Activated T-helper 1 cell treated with anti-CD3 and anti-CD28 coated beads, Interleukin-12 subunit alpha, Interleukin-12 subunit beta, Interleukin-2, Interleukin-4 antibody, amounts not matched to agents 30 ng/mL and 10 ng/mL and 1 ng/mL, durations not matched to agents 14 hours and 24 hours and 36 hours (primary cell): ENCODE measurements around the gene HOXC9. TPM values are rescaled to one million over a fixed set of nuclear protein-coding genes. Genes with fewer than 3 reads are reported as not detected.

ENCODE experiments used
- DNase-seq: peaks from one replicate; pipeline ENCODE4 v3.0.0; 2021; ENCODE audit warnings: low spot score
- H3K27ac Mint-ChIP-seq: one replicate; pipeline ENCODE4 v1.8.0; 2021; ENCODE audit warnings: mild to moderate bottlenecking, mixed read lengths
- H3K27me3 Mint-ChIP-seq: one replicate; pipeline ENCODE4 v1.8.0; 2022; ENCODE audit warnings: mild to moderate bottlenecking, moderate library complexity, mixed read lengths; ENCODE audit not compliant: insufficient read depth
- H3K36me3 Mint-ChIP-seq: one replicate; pipeline ENCODE4 v1.8.0; 2021; ENCODE audit warnings: low read depth, mixed read lengths
- H3K4me1 Mint-ChIP-seq: one replicate; pipeline ENCODE4 v1.8.0; 2021; ENCODE audit warnings: low read depth, mixed read lengths
- H3K4me3 Mint-ChIP-seq: one replicate; pipeline ENCODE4 v1.8.0; 2021; ENCODE audit warnings: mild to moderate bottlenecking, moderate library complexity, mixed read lengths
- H3K9me3 Mint-ChIP-seq: one replicate; pipeline ENCODE4 v1.8.0; 2021; ENCODE audit warnings: mixed read lengths
- intact Hi-C: fragments of 100-400 bp; cut with micrococcal nuclease; formaldehyde crosslinking; loops from one replicate; pipeline ENCODE4 v1.15.1; 2024
- total RNA-seq: library from RNA; stranded (reverse); gene quantifications from 2 replicates; pipeline ENCODE4 v1.2.3, GENCODE V29; 2022

The HOXC9 gene
- total RNA-seq, 1 donor from 2014 or later: not detected

GRCh38 chr12:54030889-54031471 lies 31.0 kb downstream of the HOXC9 start:
- Mint-ChIP-seq H3K36me3 (no peaks in the 10 kb centered on the region), H3K27ac (no peak overlapping the region), H3K27me3 (peaks cover 82% of the 10 kb centered on the region), H3K9me3 (no peaks in the 10 kb centered on the region), H3K4me3 (no peak overlapping the region), H3K4me1 (peaks cover 24% of the 10 kb centered on the region)
- intact Hi-C loops: loop anchor here (5.0 kb wide), 1 partner anchor 34 kb away; no protein-coding TSS in a partner anchor
- no peak for DNase-seq

GRCh38 chr12:54031480-54031879 lies 31.5 kb downstream of the HOXC9 start:
- peaks cover 24% of the 10 kb centered on the region for H3K4me1 Mint-ChIP-seq
- no peak for DNase-seq
- intact Hi-C loops: loop anchor here (5.0 kb wide), 1 partner anchor 34 kb away; no protein-coding TSS in a partner anchor
- no peaks in the 10 kb centered on the region for H3K36me3 Mint-ChIP-seq
- no peak overlapping the region for H3K4me3 Mint-ChIP-seq
- H3K27me3 Mint-ChIP-seq: peaks cover 83% of the 10 kb centered on the region
- no peak overlapping the region for H3K27ac Mint-ChIP-seq
- no peaks in the 10 kb centered on the region for H3K9me3 Mint-ChIP-seq

- intact Hi-C loops: loop anchor here (1.0 to 5.0 kb wide), 6 partner anchors 13 to 169 kb away; no protein-coding TSS in a partner anchor
- Mint-ChIP-seq H3K27ac (peak overlapping the region; percentile 10), H3K4me1 (peaks cover 20% of the 10 kb centered on the region), H3K9me3 (no peaks in the 10 kb centered on the region), H3K4me3 (no peak overlapping the region), H3K36me3 (no peaks in the 10 kb centered on the region), H3K27me3 (peaks cover 79% of the 10 kb centered on the region)
- no peak for DNase-seq
Observed at GRCh38 chr12:54032086-54032619, 32.2 kb downstream of the HOXC9 start.

- no peaks in the 10 kb centered on the region for H3K9me3 Mint-ChIP-seq
- H3K27ac Mint-ChIP-seq: peak within 1 kb of the TSS; percentile 52
- intact Hi-C loops: loop anchor here (1.0 to 5.0 kb wide), 6 partner anchors 14 to 169 kb away; no protein-coding TSS in a partner anchor
- peak within 1 kb of the TSS; percentile 49 for H3K4me3 Mint-ChIP-seq
- peak; percentile 48 for DNase-seq
- peaks cover 20% of the 10 kb centered on the region for H3K4me1 Mint-ChIP-seq
- H3K27me3 Mint-ChIP-seq: peaks cover 79% of the 10 kb centered on the region
- H3K36me3 Mint-ChIP-seq: no peaks in the 10 kb centered on the region
Observed at GRCh38 chr12:54032627-54033100, 32.7 kb downstream of the HOXC9 start, which contains the start of gene HOXC5. HOXC5 (plus strand) TSS chr12:54033050; CDS start chr12:54033123, 73 bp downstream.

- no peaks in the 10 kb centered on the region for H3K9me3 Mint-ChIP-seq
- peak overlapping the region; percentile 52 for H3K27ac Mint-ChIP-seq
- no peaks in the 10 kb centered on the region for H3K36me3 Mint-ChIP-seq
- intact Hi-C loops: loop anchor here (2.0 to 5.0 kb wide), 3 partner anchors 15 to 36 kb away; no protein-coding TSS in a partner anchor
- H3K4me3 Mint-ChIP-seq: peak overlapping the region; percentile 49
- peaks cover 76% of the 10 kb centered on the region for H3K27me3 Mint-ChIP-seq
- H3K4me1 Mint-ChIP-seq: peaks cover 19% of the 10 kb centered on the region
- DNase-seq: no peak
Observed at GRCh38 chr12:54033106-54033979, 33.4 kb downstream of the HOXC9 start.

- Mint-ChIP-seq H3K4me1 (peaks cover 15% of the 10 kb centered on the region), H3K9me3 (no peaks in the 10 kb centered on the region), H3K27ac (peak overlapping the region; percentile 52), H3K4me3 (peak overlapping the region; percentile 26), H3K27me3 (peaks cover 78% of the 10 kb centered on the region), H3K36me3 (no peaks in the 10 kb centered on the region)
- no peak for DNase-seq
- intact Hi-C loops: loop anchor here (2.0 to 5.0 kb wide), 3 partner anchors 15 to 37 kb away; no protein-coding TSS in a partner anchor
Observed at GRCh38 chr12:54033980-54034784, 34.2 kb downstream of the HOXC9 start.

GRCh38 chr12:54034785-54035310 lies 34.9 kb downstream of the HOXC9 start:
- Mint-ChIP-seq H3K27me3 (peaks cover 79% of the 10 kb centered on the region), H3K36me3 (no peaks in the 10 kb centered on the region), H3K27ac (no peak overlapping the region), H3K4me1 (peaks cover 15% of the 10 kb centered on the region), H3K4me3 (no peak overlapping the region), H3K9me3 (no peaks in the 10 kb centered on the region)
- intact Hi-C loops: loop anchor here (5.0 kb wide), 1 partner anchor 38 kb away; no protein-coding TSS in a partner anchor
- DNase-seq: no peak

- Mint-ChIP-seq H3K27ac (no peak overlapping the region), H3K4me3 (no peak overlapping the region), H3K9me3 (no peaks in the 10 kb centered on the region), H3K4me1 (peaks cover 15% of the 10 kb centered on the region), H3K27me3 (peaks cover 82% of the 10 kb centered on the region), H3K36me3 (no peaks in the 10 kb centered on the region)
- no peak for DNase-seq
- intact Hi-C loops: no loop called here
Observed at GRCh38 chr12:54035568-54036264, 35.8 kb downstream of the HOXC9 start.

GRCh38 chr12:54036620-54037359 lies 36.8 kb downstream of the HOXC9 start:
- no peak for DNase-seq
- no peaks in the 10 kb centered on the region for H3K9me3 Mint-ChIP-seq
- no peak overlapping the region for H3K27ac Mint-ChIP-seq
- intact Hi-C loops: no loop called here
- peaks cover 75% of the 10 kb centered on the region for H3K27me3 Mint-ChIP-seq
- H3K4me1 Mint-ChIP-seq: peaks cover 15% of the 10 kb centered on the region
- no peak overlapping the region for H3K4me3 Mint-ChIP-seq
- no peaks in the 10 kb centered on the region for H3K36me3 Mint-ChIP-seq

GRCh38 chr12:54037360-54038283 lies 37.7 kb downstream of the HOXC9 start:
- H3K4me3 Mint-ChIP-seq: no peak overlapping the region
- no peaks in the 10 kb centered on the region for H3K9me3 Mint-ChIP-seq
- H3K36me3 Mint-ChIP-seq: no peaks in the 10 kb centered on the region
- H3K4me1 Mint-ChIP-seq: peaks cover 8% of the 10 kb centered on the region
- no peak overlapping the region for H3K27ac Mint-ChIP-seq
- no peak for DNase-seq
- intact Hi-C loops: no loop called here
- peaks cover 75% of the 10 kb centered on the region for H3K27me3 Mint-ChIP-seq
